NT2/D1 (cell line): ENCODE measurements around the gene C1D.

Source experiments
- YY1 ChIP-seq: IDR thresholded peaks from 2 replicates; pipeline ENCODE4 v1.6.1; 2011; ENCODE audit not compliant: insufficient read length, insufficient read depth
- ZNF274 ChIP-seq: IDR thresholded peaks from 2 replicates; pipeline ENCODE4 v1.6.1; 2011; ENCODE audit warnings: mild to moderate bottlenecking, low read depth, low read length

DNA sequence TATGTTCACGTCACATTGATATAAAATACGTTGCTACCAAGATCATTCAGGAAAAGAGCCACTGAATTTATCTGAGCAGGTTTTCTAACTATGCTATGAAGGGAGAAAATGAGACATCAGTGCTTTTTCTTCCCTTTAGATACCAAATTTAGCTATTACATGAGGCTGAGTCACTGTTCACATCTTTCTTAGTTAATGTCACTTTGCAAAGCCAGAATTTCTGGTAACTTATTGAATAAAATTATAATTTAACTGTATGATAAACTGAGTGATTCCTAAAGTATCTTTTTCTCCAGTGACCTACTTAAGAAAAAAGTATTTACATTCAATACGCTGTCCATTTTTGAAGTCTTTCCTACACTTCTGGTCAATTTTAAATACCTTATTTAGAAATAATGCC, 22.7 kb downstream of the C1D start:
- TF ChIP-seq YY1 (no peak), ZNF274 (no peak)
